ENCODE data around the gene ATP2B3.

ATP2B3 gene

GRCh38 chrX:153606503-153606902 lies 89.1 kb downstream of the ATP2B3 start:
- TF ChIP-seq FOXP2 (optimal IDR thresholded peaks at IDR 0.05; ENCODE audit: borderline replicate concordance, extremely low read depth, extremely low read length, insufficient read depth) = no peak
- TF ChIP-seq POLR2AphosphoS5 (IDR thresholded peaks at IDR 0.05; ENCODE audit: low read depth, low read length) = no peak
- no peak for TF ChIP-seq SIN3A (IDR thresholded peaks at IDR 0.05; ENCODE audit: borderline replicate concordance, insufficient read depth, low read length)
- TF ChIP-seq REST (IDR thresholded peaks at IDR 0.05; ENCODE audit: insufficient read depth in 1 of 2, low read depth in 2 of 2, low read length in 2 of 2) = no peak
- no peak for TF ChIP-seq TAF1 (IDR thresholded peaks at IDR 0.05; ENCODE audit: borderline replicate concordance, insufficient read depth, low read length)

DNA sequence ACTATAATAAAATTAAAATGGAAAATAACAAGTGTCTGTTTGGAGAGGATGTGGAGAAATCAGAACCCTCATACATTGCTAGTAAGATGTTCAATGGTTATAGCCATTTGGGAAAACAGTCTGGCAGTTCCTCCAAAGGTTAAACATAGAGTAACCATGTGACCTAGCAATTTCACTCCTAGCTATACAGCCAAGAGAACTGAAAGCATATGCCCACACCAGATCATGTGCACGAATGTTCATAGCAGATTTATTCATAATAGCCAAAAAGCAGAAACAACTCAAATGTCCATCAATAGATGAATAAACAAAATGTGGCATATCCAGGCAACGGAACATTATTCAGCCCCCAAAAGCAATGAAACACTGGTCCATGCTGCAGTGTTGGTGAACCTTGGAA lies 90.9 kb downstream of the ATP2B3 start:
- TF ChIP-seq TAF1 (IDR thresholded peaks at IDR 0.05; ENCODE audit: borderline replicate concordance, insufficient read depth, low read length) = no peak
- no peak for TF ChIP-seq SIN3A (IDR thresholded peaks at IDR 0.05; ENCODE audit: borderline replicate concordance, insufficient read depth, low read length)
- TF ChIP-seq POLR2AphosphoS5 (IDR thresholded peaks at IDR 0.05; ENCODE audit: low read depth, low read length) = no peak
- no peak for TF ChIP-seq FOXP2 (optimal IDR thresholded peaks at IDR 0.05; ENCODE audit: borderline replicate concordance, extremely low read depth, extremely low read length, insufficient read depth)
- no peak for TF ChIP-seq REST (IDR thresholded peaks at IDR 0.05; ENCODE audit: insufficient read depth in 1 of 2, low read depth in 2 of 2, low read length in 2 of 2)

DNA sequence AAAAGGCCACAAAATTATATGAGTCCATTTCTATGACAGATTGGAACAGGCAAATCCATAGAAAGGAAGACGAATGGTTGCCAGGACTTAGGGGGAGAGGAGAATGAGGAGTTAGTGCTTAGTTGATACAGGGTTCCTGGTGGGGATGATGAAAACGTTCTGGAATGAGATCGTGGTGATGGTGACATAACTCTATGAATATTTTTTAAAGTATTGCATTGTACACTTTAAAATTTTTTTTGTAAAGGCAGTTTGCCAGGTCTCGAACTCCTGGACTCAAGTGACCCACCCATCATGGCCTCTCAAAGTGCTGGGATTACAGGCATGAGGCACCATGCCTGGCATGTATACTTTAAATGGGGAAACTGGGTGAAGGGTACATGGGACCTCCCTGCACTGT lies 91.4 kb downstream of the ATP2B3 start:
- TF ChIP-seq REST (IDR thresholded peaks at IDR 0.05; ENCODE audit: insufficient read depth in 1 of 2, low read depth in 2 of 2, low read length in 2 of 2) (no peak), FOXP2 (optimal IDR thresholded peaks at IDR 0.05; ENCODE audit: borderline replicate concordance, extremely low read depth, extremely low read length, insufficient read depth) (no peak), SIN3A (IDR thresholded peaks at IDR 0.05; ENCODE audit: borderline replicate concordance, insufficient read depth, low read length) (no peak), POLR2AphosphoS5 (IDR thresholded peaks at IDR 0.05; ENCODE audit: low read depth, low read length) (no peak), TAF1 (IDR thresholded peaks at IDR 0.05; ENCODE audit: borderline replicate concordance, insufficient read depth, low read length) (no peak)

DNA sequence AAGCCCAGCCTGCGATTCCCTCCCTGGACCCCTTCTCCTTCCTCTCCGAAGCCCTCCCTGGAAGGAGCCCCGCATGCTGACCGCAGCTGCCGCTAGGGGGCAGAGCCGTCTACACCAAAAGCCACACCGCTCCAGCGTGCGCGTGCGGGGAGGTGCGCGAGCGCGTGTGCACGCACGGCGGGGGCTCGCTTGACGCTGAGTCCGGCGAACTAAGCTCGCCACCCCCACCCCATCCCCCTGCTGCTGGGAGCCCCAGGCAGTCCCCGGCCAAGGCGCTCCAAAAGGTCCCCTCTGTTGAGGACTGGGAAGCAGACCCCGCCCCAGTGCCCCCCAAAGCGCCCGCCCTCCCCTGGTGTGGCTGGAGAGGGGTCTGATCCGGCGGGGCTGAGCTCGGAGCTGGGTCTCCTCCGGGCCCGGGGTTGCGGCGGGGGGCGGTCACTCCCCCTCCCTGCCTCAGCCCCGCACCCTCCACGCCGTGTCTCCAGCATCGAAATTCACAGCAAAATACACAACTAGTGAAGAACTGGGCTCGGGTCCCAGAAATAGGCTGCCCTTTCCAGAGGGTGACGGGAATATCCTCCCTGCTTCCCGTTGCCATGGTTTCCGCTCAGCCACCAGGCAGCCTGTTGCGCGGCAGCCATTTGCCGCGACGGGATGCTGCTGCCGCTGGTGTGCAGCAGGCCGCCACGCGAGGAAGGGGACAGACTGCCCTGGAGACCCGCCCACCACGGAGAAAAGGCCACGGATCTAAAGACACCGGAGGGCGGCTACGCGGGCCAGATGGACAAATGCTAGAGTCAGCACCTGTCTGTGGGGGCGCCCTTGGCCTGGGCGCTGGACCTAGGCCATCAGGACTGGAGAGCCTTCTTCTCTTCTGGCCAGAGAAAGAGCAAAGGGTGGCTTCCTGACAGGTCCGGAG lies 92.7 kb downstream of the ATP2B3 start:
- TF ChIP-seq FOXP2 (optimal IDR thresholded peaks at IDR 0.05; ENCODE audit: borderline replicate concordance, extremely low read depth, extremely low read length, insufficient read depth) (peak; percentile 91), POLR2AphosphoS5 (IDR thresholded peaks at IDR 0.05; ENCODE audit: low read depth, low read length) (no peak), REST (IDR thresholded peaks at IDR 0.05; ENCODE audit: insufficient read depth in 1 of 2, low read depth in 2 of 2, low read length in 2 of 2) (no peak), SIN3A (IDR thresholded peaks at IDR 0.05; ENCODE audit: borderline replicate concordance, insufficient read depth, low read length) (no peak), TAF1 (IDR thresholded peaks at IDR 0.05; ENCODE audit: borderline replicate concordance, insufficient read depth, low read length) (no peak)

All from PFSK-1 (cell line).